CD4-positive, alpha-beta T cell (primary cell): ENCODE measurements around the gene NLGN1. TPM values are rescaled to one million over a fixed set of nuclear protein-coding genes. Genes with fewer than 3 reads are reported as not detected.

Source experiments
- ATAC-seq: fragments of 200-7000 bp; cut with Tn5 transposase; one replicate; pipeline ENCODE4 v1.10.0; 2022; ENCODE audit warnings: mild to moderate bottlenecking; ENCODE audit not compliant: poor library complexity
- CTCF ChIA-PET: fragments of 350-600 bp; sonication (Branson Sonifier 250); formaldehyde crosslinking; loops from one replicate; lab custom pipeline; 2021; ENCODE audit warnings: antibody characterized with exemption, inconsistent platforms; lab: Charles Lee
- POLR2A ChIA-PET: fragments of 350-600 bp; sonication (Branson Sonifier 250); formaldehyde crosslinking; loops from one replicate; lab custom pipeline; 2021; ENCODE audit warnings: antibody characterized with exemption, inconsistent platforms; lab: Charles Lee
- DNase-seq, 14 experiments: peaks; one replicate each; pipeline ENCODE4 v3.0.0-alpha.2; 2013 to 2020; ENCODE audit warnings: mixed read lengths in 2 of 14
- H3K27ac ChIP-seq, 2 donors: one replicate each; pipeline versions ENCODE4 v1.5.1 to v1.7.0; 2013; ENCODE audit warnings: low read length in 2 of 2, low read depth in 1 of 2, mild to moderate bottlenecking in 1 of 2
- H3K27me3 ChIP-seq, 2 experiments: 1 replicate in 1 of 2; 2 replicates in 1 of 2; pipeline versions ENCODE4 v1.6.1 to v1.7.0; 2013; ENCODE audit warnings: low read length in 2 of 2, control low read depth in 1 of 2, mild to moderate bottlenecking in 1 of 2, moderate library complexity in 1 of 2; ENCODE audit not compliant: insufficient read depth in 2 of 2, control insufficient read depth in 1 of 2
- H3K36me3 ChIP-seq: one replicate; pipeline ENCODE4 v1.6.1; 2013; ENCODE audit warnings: low read length, control low read depth; ENCODE audit not compliant: insufficient read depth
- H3K4me1 ChIP-seq: one replicate; pipeline ENCODE4 v1.6.1; 2013; ENCODE audit warnings: low read length, control low read depth; ENCODE audit not compliant: insufficient read depth
- H3K4me3 ChIP-seq: one replicate; pipeline ENCODE4 v1.5.1; 2013; ENCODE audit warnings: mild to moderate bottlenecking, low read length, moderate library complexity
- H3K9me3 ChIP-seq, 2 experiments: 1 replicate in 1 of 2; 2 replicates in 1 of 2; pipeline versions ENCODE4 v1.6.1 to v1.7.0; 2013; ENCODE audit warnings: low read length in 2 of 2, mild to moderate bottlenecking in 2 of 2, control low read depth in 1 of 2, moderate library complexity in 1 of 2; ENCODE audit not compliant: control insufficient read depth in 1 of 2, insufficient read depth in 1 of 2
- H3K27ac Mint-ChIP-seq: one replicate; pipeline ENCODE4 v1.8.0; 2020; ENCODE audit warnings: mixed read lengths
- H3K27me3 Mint-ChIP-seq: one replicate; pipeline ENCODE4 v1.8.0; 2021; ENCODE audit warnings: mixed read lengths
- H3K36me3 Mint-ChIP-seq: one replicate; pipeline ENCODE4 v1.8.0; 2021; ENCODE audit warnings: low read depth, mixed read lengths
- H3K4me1 Mint-ChIP-seq: one replicate; pipeline ENCODE4 v1.8.0; 2021; ENCODE audit warnings: low read depth, mixed read lengths
- H3K4me3 Mint-ChIP-seq: one replicate; pipeline ENCODE4 v1.8.0; 2020; ENCODE audit warnings: mild to moderate bottlenecking, mixed read lengths
- H3K9me3 Mint-ChIP-seq: one replicate; pipeline ENCODE4 v1.8.0; 2020; ENCODE audit warnings: mixed read lengths
- CTCF ChIP-seq: fragments of 200-600 bp; IDR thresholded peaks from one replicate; pipeline ENCODE4 v1.8.0; 2022; ENCODE audit warnings: antibody characterized with exemption, mild to moderate bottlenecking
- intact Hi-C, 2 experiments: fragments of 100-400 bp; cut with DNase I in 1 of 2; cut with micrococcal nuclease in 1 of 2; formaldehyde crosslinking; loops; one replicate each; pipeline versions ENCODE4 v1.15.1 to v1.9.0; 2023 to 2025; cut with DNase I, micrococcal nuclease
- total RNA-seq, 174 experiments: library from RNA in 2 of 174; stranded (reverse) in 2 of 174; gene quantifications; one replicate each; pipeline ENCODE4 v1.2.3 and lab custom pipeline; 2021 to 2026

The NLGN1 gene
- total RNA-seq, 2 experiments from 2014 or later = not detected

GRCh38 chr3:173653781-173654180 lies 256.2 kb downstream of the NLGN1 start:
- no peaks in the 10 kb centered on the region for H3K4me1 ChIP-seq
- Mint-ChIP-seq H3K27ac (no peak overlapping the region), H3K4me1 (no peaks in the 10 kb centered on the region), H3K9me3 (no peaks in the 10 kb centered on the region), H3K36me3 (no peaks in the 10 kb centered on the region), H3K4me3 (no peak overlapping the region), H3K27me3 (no peaks in the 10 kb centered on the region)
- no peak for TF ChIP-seq CTCF
- intact Hi-C loops = no loop called here
- DNase-seq (no peak), ATAC-seq (no peak)
- H3K36me3 ChIP-seq = no peaks in the 10 kb centered on the region
- ChIA-PET CTCF (no interaction called here), POLR2A (no interaction called here)
- no peak overlapping the region for H3K27ac ChIP-seq
- no peak overlapping the region for H3K4me3 ChIP-seq
- no peaks in the 10 kb centered on the region for H3K27me3 ChIP-seq
- no peaks in the 10 kb centered on the region for H3K9me3 ChIP-seq

- Mint-ChIP-seq H3K4me3 (no peak overlapping the region), H3K27ac (no peak overlapping the region), H3K4me1 (no peaks in the 10 kb centered on the region), H3K9me3 (no peaks in the 10 kb centered on the region), H3K36me3 (no peaks in the 10 kb centered on the region), H3K27me3 (no peaks in the 10 kb centered on the region)
- Histone ChIP-seq H3K36me3 (no peaks in the 10 kb centered on the region), H3K27ac (no peak overlapping the region), H3K27me3 (no peaks in the 10 kb centered on the region), H3K9me3 (no peaks in the 10 kb centered on the region), H3K4me3 (no peak overlapping the region), H3K4me1 (no peaks in the 10 kb centered on the region)
- DNase-seq = no peak
- intact Hi-C loops = no loop called here
- POLR2A ChIA-PET = no interaction called here
- no peak for TF ChIP-seq CTCF
- no peak for ATAC-seq
- CTCF ChIA-PET = no interaction called here
These were observed 262.4 kb downstream of the NLGN1 start for GRCh38 chr3:173659972-173660371.

- intact Hi-C loops = no loop called here
- CTCF ChIA-PET = no interaction called here
- Mint-ChIP-seq H3K9me3 (no peaks in the 10 kb centered on the region), H3K4me1 (no peaks in the 10 kb centered on the region), H3K36me3 (no peaks in the 10 kb centered on the region), H3K27me3 (no peaks in the 10 kb centered on the region), H3K27ac (no peak overlapping the region), H3K4me3 (no peak overlapping the region)
- ATAC-seq = no peak
- H3K36me3 ChIP-seq = no peaks in the 10 kb centered on the region
- POLR2A ChIA-PET = no interaction called here
- no peak for TF ChIP-seq CTCF
- H3K9me3 ChIP-seq = no peaks in the 10 kb centered on the region
- no peak for DNase-seq
- H3K27ac ChIP-seq = no peak overlapping the region
- no peaks in the 10 kb centered on the region for H3K27me3 ChIP-seq
- H3K4me1 ChIP-seq = no peaks in the 10 kb centered on the region
- H3K4me3 ChIP-seq = no peak overlapping the region
These were observed 263.2 kb downstream of the NLGN1 start for GRCh38 chr3:173660645-173661299.
